Astrocyte (in vitro differentiated cells and primary cell): ENCODE data around the gene CDK5RAP2.

Source experiments
- CTCF ChIP-seq: IDR thresholded peaks from 2 replicates; pipeline ENCODE4 v1.5.1; 2011; ENCODE audit warnings: low read depth, mild to moderate bottlenecking, inconsistent platforms, low read length, moderate library complexity; ENCODE audit not compliant: insufficient read depth
- EZH2 ChIP-seq: IDR thresholded peaks from 2 replicates; pipeline ENCODE4 v1.6.1; 2012; ENCODE audit warnings: mild to moderate bottlenecking, low read length, inconsistent platforms; ENCODE audit not compliant: insufficient read depth

GRCh38 chr9:120439926-120440325, 140.0 kb downstream of the CDK5RAP2 start:
- TF ChIP-seq CTCF (no peak), EZH2 (no peak)
